Loucy (cell line): ENCODE data around the gene EVX1.

Experiments used
- H2AFZ ChIP-seq: fragments of 200-600 bp; sonication (generic); 2 replicates; pipeline ENCODE4 v1.6.0; 2016; ENCODE audit warnings: antibody characterized with exemption, mild to moderate bottlenecking, low read length, moderate library complexity
- H3F3A ChIP-seq: fragments of 200-600 bp; 2 replicates; pipeline ENCODE4 v1.6.0; 2016; ENCODE audit warnings: antibody characterized with exemption, low read depth, mild to moderate bottlenecking
- H3K27me3 ChIP-seq: fragments of 200-600 bp; sonication (generic); 2 replicates; pipeline ENCODE4 v1.6.1; 2014; ENCODE audit warnings: low read length, mild to moderate bottlenecking; ENCODE audit not compliant: insufficient read depth, poor library complexity, severe bottlenecking
- H3K36me3 ChIP-seq: fragments of 200-600 bp; sonication (generic); 2 replicates; pipeline ENCODE4 v1.6.1; 2016; ENCODE audit warnings: low read length; ENCODE audit not compliant: insufficient read depth
- H3K4me1 ChIP-seq: fragments of 200-600 bp; sonication (generic); 2 replicates; pipeline ENCODE4 v1.5.1; 2014; ENCODE audit warnings: low read length, mild to moderate bottlenecking; ENCODE audit not compliant: insufficient read depth, poor library complexity, severe bottlenecking
- H3K4me2 ChIP-seq: fragments of 200-600 bp; sonication (generic); 2 replicates; pipeline ENCODE4 v1.6.0; 2014; ENCODE audit warnings: antibody characterized with exemption, low read length, low read depth, mild to moderate bottlenecking; ENCODE audit not compliant: poor library complexity, severe bottlenecking
- H3K4me3 ChIP-seq: fragments of 200-600 bp; sonication (generic); 2 replicates; pipeline ENCODE4 v1.5.1; 2014; ENCODE audit warnings: low read length, mild to moderate bottlenecking, mixed read lengths; ENCODE audit not compliant: poor library complexity, severe bottlenecking
- H3K79me2 ChIP-seq: fragments of 200-600 bp; sonication (generic); 2 replicates; pipeline ENCODE4 v1.6.1; 2014; ENCODE audit warnings: low read length; ENCODE audit not compliant: insufficient read depth
- H3K9ac ChIP-seq: fragments of 200-600 bp; sonication (generic); 2 replicates; pipeline ENCODE4 v1.6.0; 2014; ENCODE audit warnings: mild to moderate bottlenecking, low read depth, low read length, moderate library complexity; ENCODE audit not compliant: poor library complexity, severe bottlenecking
- H3K9me2 ChIP-seq: fragments of 200-600 bp; sonication (generic); replicated peaks from 2 replicates; pipeline ENCODE4 v1.6.1; 2016; ENCODE audit warnings: low read depth, low read length, mixed read lengths
- H3K9me3 ChIP-seq: fragments of 200-600 bp; sonication (generic); 2 replicates; pipeline ENCODE4 v1.6.1; 2014; ENCODE audit warnings: mild to moderate bottlenecking, antibody characterized with exemption, low read length, low read depth; ENCODE audit not compliant: insufficient read depth
- H4K20me1 ChIP-seq: fragments of 200-600 bp; sonication (generic); 2 replicates; pipeline ENCODE4 v1.6.0; 2014; ENCODE audit warnings: antibody characterized with exemption, low read length, mild to moderate bottlenecking; ENCODE audit not compliant: insufficient read depth, poor library complexity, severe bottlenecking
- EZH2phosphoT487 ChIP-seq: fragments of 200-600 bp; IDR thresholded peaks from 2 replicates; pipeline ENCODE4 v1.6.1; 2018; ENCODE audit warnings: antibody characterized with exemption, mild to moderate bottlenecking, moderate library complexity, borderline replicate concordance
- TF ChIP-seq, protein P1 (sequence below): fragments of 200-600 bp; sonication (generic); conservative IDR thresholded peaks from 2 replicates; pipeline ENCODE4 v1.5.1; 2014; ENCODE audit warnings: mild to moderate bottlenecking, antibody characterized with exemption, low read length

EVX1 gene

DNA sequence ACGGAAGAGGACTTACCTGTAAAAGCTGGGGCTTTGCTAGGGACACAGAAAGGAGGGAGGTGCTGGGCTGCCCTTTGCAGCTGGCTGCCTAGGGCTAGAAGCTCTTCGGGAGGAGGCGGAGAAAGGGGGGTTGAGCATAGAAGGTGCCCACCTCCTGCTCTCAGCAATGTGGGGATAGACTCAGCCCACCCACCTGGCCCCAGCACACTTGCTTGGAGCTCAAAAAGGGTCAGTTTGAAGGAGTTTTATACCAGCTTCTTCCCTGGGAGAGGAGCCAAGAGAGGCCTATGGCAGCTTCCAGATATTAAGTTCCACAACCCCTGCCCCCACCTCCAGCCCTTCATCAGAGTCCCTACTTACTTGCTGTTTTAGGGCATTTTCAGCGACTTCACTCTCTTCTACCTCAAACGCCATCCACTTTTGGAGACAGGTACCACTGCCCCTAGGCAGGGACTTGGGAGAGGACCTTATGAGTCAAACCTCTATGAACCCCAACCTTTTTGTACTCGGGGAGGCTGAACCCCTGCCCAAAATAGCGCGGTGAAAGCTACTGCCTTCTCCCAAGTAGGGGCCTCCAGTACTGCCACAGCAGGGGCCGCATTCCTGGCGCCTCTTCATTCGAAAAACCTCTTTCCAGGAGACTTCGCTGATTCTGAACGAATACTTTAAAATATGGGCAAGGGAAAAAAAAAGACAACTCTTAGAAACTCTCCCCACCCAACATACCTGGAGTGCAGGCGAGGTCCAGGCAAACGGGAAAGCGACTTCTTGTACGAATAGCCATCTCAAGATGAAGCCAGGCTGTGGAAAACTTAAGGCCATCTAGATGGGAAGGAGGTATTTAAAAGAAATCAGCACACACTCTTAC lies 1.2 kb upstream of the EVX1 start:
- Histone ChIP-seq H3K9me2 (no peaks in the 10 kb centered on the region), H4K20me1 (no peaks in the 10 kb centered on the region), H3F3A (no peaks in the 10 kb centered on the region), H3K4me1 (no peaks in the 10 kb centered on the region), H2AFZ (no peak overlapping the region), H3K27me3 (no peaks in the 10 kb centered on the region), H3K4me2 (no peak overlapping the region), H3K9ac (no peak overlapping the region), H3K79me2 (no peaks in the 10 kb centered on the region), H3K4me3 (no peak overlapping the region), H3K9me3 (no peaks in the 10 kb centered on the region), H3K36me3 (no peaks in the 10 kb centered on the region)
- TF ChIP-seq, protein P1, sequence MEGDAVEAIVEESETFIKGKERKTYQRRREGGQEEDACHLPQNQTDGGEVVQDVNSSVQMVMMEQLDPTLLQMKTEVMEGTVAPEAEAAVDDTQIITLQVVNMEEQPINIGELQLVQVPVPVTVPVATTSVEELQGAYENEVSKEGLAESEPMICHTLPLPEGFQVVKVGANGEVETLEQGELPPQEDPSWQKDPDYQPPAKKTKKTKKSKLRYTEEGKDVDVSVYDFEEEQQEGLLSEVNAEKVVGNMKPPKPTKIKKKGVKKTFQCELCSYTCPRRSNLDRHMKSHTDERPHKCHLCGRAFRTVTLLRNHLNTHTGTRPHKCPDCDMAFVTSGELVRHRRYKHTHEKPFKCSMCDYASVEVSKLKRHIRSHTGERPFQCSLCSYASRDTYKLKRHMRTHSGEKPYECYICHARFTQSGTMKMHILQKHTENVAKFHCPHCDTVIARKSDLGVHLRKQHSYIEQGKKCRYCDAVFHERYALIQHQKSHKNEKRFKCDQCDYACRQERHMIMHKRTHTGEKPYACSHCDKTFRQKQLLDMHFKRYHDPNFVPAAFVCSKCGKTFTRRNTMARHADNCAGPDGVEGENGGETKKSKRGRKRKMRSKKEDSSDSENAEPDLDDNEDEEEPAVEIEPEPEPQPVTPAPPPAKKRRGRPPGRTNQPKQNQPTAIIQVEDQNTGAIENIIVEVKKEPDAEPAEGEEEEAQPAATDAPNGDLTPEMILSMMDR, result no peak
- TF ChIP-seq EZH2phosphoT487, result no peak

DNA sequence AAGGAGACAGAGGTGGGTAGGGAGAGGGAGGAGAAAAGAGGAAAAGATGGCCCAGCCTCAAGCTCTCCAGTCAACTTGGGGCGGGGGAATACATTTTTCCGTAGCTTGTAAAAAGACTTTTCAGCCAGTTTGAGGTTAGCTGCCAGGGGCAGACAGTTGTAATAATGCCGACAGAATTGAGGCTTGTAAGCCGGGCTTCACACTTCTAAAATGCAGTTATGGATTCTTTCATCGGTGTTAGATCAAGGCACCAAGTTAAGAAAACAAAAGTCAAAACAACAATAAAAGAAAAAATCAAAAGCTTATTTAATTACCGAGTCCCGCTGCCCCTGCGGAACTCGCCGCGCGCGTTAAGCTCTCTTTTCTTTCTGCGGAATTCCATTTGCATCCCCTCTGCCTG lies 448 bp upstream of the EVX1 start:
- Histone ChIP-seq H3K36me3 (no peaks in the 10 kb centered on the region), H3F3A (no peaks in the 10 kb centered on the region), H3K79me2 (no peaks in the 10 kb centered on the region), H3K9me3 (no peaks in the 10 kb centered on the region), H3K9ac (no peak overlapping the region), H2AFZ (no peak overlapping the region), H3K4me1 (no peaks in the 10 kb centered on the region), H3K4me2 (no peak overlapping the region), H3K9me2 (no peaks in the 10 kb centered on the region), H3K27me3 (no peaks in the 10 kb centered on the region), H3K4me3 (no peak overlapping the region), H4K20me1 (no peaks in the 10 kb centered on the region)
- TF ChIP-seq, protein P1, result no peak
- TF ChIP-seq EZH2phosphoT487, result no peak

DNA sequence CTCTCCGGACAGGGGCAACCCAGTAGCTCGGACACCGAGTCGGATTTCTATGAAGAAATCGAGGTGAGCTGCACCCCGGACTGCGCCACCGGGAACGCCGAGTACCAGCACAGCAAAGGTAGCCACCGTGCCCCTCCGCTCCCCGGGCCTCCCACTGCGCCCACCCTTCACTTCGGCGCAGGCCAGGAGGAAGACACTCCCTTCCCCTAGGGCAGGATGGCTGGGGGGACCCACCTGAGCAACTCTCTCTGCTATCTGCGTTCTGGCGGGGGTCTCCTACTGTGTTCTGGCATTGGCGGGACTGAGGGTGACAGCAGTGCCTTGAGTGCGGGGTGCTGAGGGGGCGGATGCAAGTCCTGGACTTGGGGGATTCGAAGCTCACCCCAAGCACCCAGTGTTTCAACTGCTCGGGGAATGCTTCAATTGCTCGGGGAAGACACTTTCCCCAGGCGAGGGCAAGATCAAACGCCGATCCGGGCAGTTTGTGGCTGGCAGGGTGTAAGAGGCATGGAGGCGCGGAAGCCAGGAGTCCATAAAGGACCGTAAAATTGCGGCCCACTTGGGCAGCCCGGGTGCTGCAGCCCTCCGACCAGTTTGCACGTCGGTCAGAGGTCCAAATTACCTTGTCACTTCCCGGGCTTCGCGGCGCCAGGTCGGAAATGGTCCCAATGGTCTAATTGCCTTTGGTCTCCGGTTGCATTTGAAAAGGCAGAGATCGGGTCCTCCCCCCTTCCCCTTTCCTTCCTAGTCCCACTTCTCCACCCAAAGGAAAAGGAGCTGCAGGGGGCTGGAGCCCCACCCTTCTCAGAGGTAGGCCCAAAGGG lies 950 bp downstream of the EVX1 start:
- H4K20me1 ChIP-seq, result no peaks in the 10 kb centered on the region
- no peaks in the 10 kb centered on the region for H3K9me3 ChIP-seq
- H3F3A ChIP-seq, result no peaks in the 10 kb centered on the region
- H3K4me2 ChIP-seq, result no peak overlapping the region
- no peaks in the 10 kb centered on the region for H3K4me1 ChIP-seq
- H3K79me2 ChIP-seq, result no peaks in the 10 kb centered on the region
- no peak overlapping the region for H2AFZ ChIP-seq
- no peak for TF ChIP-seq EZH2phosphoT487
- TF ChIP-seq, protein P1, result no peak
- H3K27me3 ChIP-seq, result no peaks in the 10 kb centered on the region
- H3K9ac ChIP-seq, result no peak overlapping the region
- H3K4me3 ChIP-seq, result no peak overlapping the region
- no peaks in the 10 kb centered on the region for H3K9me2 ChIP-seq
- no peaks in the 10 kb centered on the region for H3K36me3 ChIP-seq
